WTC11 (cell line): ENCODE results near the gene TEX261. TPM values are rescaled to one million over a fixed set of nuclear protein-coding genes. Genes with fewer than 3 reads are reported as not detected.

Experiments used
- ATAC-seq: fragments of 200-7000 bp; cut with Tn5 transposase; 2 replicates; pipeline ENCODE4 v1.10.0; 2021; ENCODE audit warnings: mild to moderate bottlenecking, moderate library complexity
- CTCF ChIA-PET: fragments of 300-600 bp; sonication (Branson Sonifier 250); formaldehyde crosslinking; loops from one replicate; lab custom pipeline; 2021; ENCODE audit warnings: antibody characterized with exemption; lab: Charles Lee
- POLR2A ChIA-PET: fragments of 350-600 bp; sonication (Branson Sonifier 250); formaldehyde crosslinking; loops from one replicate; lab custom pipeline; 2021; ENCODE audit warnings: antibody characterized with exemption; lab: Charles Lee
- DNase-seq: peaks from one replicate; pipeline ENCODE4 v3.0.0; 2021; ENCODE audit warnings: low spot score
- H3K27ac Mint-ChIP-seq: 2 replicates; pipeline ENCODE4 v1.8.0; 2021; ENCODE audit warnings: mixed read lengths
- H3K27me3 Mint-ChIP-seq: 2 replicates; pipeline ENCODE4 v1.8.0; 2021; ENCODE audit warnings: low read depth, mild to moderate bottlenecking, moderate library complexity, mixed read lengths
- H3K36me3 Mint-ChIP-seq: 2 replicates; pipeline ENCODE4 v1.8.0; 2021; ENCODE audit warnings: mixed read lengths
- H3K4me1 Mint-ChIP-seq: 2 replicates; pipeline ENCODE4 v1.8.0; 2022; ENCODE audit warnings: mixed read lengths
- H3K4me3 Mint-ChIP-seq: 2 replicates; pipeline ENCODE4 v1.8.0; 2021; ENCODE audit warnings: mild to moderate bottlenecking, moderate library complexity, mixed read lengths
- H3K9me3 Mint-ChIP-seq: 2 replicates; pipeline ENCODE4 v1.8.0; 2021; ENCODE audit warnings: mixed read lengths
- AR ChIP-seq: fragments of 250-450 bp; sonication (Bioruptor Pico); IDR thresholded peaks from 2 replicates; pipeline ENCODE4 v1.9.0; 2021; ENCODE audit warnings: mild to moderate bottlenecking
- ATF1 ChIP-seq: sonication (generic); formaldehyde crosslinking; IDR thresholded peaks from 2 replicates; pipeline ENCODE4 v1.8.1; 2023; ENCODE audit warnings: mild to moderate bottlenecking, moderate library complexity, missing genetic modification reagents
- CTCF ChIP-seq: fragments of 200-600 bp; IDR thresholded peaks from 2 replicates; pipeline ENCODE4 v1.8.0; 2022; ENCODE audit warnings: antibody characterized with exemption
- ELF4 ChIP-seq: sonication (generic); formaldehyde crosslinking; IDR thresholded peaks from 2 replicates; pipeline ENCODE4 v1.8.1; 2022; ENCODE audit warnings: low read depth, mild to moderate bottlenecking, moderate library complexity, missing genetic modification reagents
- EMX1 ChIP-seq: fragments of 250-450 bp; sonication (Bioruptor Pico); IDR thresholded peaks from 2 replicates; pipeline ENCODE4 v1.8.0; 2021; ENCODE audit warnings: mild to moderate bottlenecking
- ERG ChIP-seq: fragments of 250-450 bp; sonication (Bioruptor Pico); IDR thresholded peaks from 2 replicates; pipeline ENCODE4 v1.8.0; 2021; ENCODE audit warnings: mild to moderate bottlenecking
- FOXJ3 ChIP-seq: sonication (generic); formaldehyde crosslinking; IDR thresholded peaks from 2 replicates; pipeline ENCODE4 v1.9.0; 2021; ENCODE audit warnings: missing genetic modification reagents, mild to moderate bottlenecking, borderline replicate concordance
- HMGXB4 ChIP-seq: sonication (generic); formaldehyde crosslinking; IDR thresholded peaks from 2 replicates; pipeline ENCODE4 v1.8.1; 2023; ENCODE audit warnings: mild to moderate bottlenecking, moderate library complexity, missing genetic modification reagents
- JAZF1 ChIP-seq: fragments of 250-450 bp; sonication (Bioruptor Pico); IDR thresholded peaks from 2 replicates; pipeline ENCODE4 v1.9.0; 2021; ENCODE audit warnings: moderate library complexity, mild to moderate bottlenecking, inconsistent platforms
- MAX ChIP-seq: sonication (generic); formaldehyde crosslinking; IDR thresholded peaks from 2 replicates; pipeline ENCODE4 v1.8.0; 2022; ENCODE audit warnings: mild to moderate bottlenecking, missing genetic modification reagents
- NFE2L1 ChIP-seq: sonication (generic); formaldehyde crosslinking; IDR thresholded peaks from 2 replicates; pipeline ENCODE4 v1.8.1; 2023; ENCODE audit warnings: missing genetic modification reagents
- PRRX2 ChIP-seq: fragments of 250-450 bp; sonication (Bioruptor Pico); IDR thresholded peaks from 2 replicates; pipeline ENCODE4 v1.8.0; 2021; ENCODE audit warnings: mild to moderate bottlenecking
- TCF7 ChIP-seq: sonication (generic); formaldehyde crosslinking; IDR thresholded peaks from 2 replicates; pipeline ENCODE4 v1.8.0; 2022; ENCODE audit warnings: mild to moderate bottlenecking, low read depth, missing genetic modification reagents, moderate library complexity
- TEAD1 ChIP-seq: sonication (generic); formaldehyde crosslinking; IDR thresholded peaks from 2 replicates; pipeline ENCODE4 v1.8.0; 2022; ENCODE audit warnings: mild to moderate bottlenecking, missing genetic modification reagents
- ZNF416 ChIP-seq: fragments of 250-450 bp; sonication (Bioruptor Pico); IDR thresholded peaks from 2 replicates; pipeline ENCODE4 v1.9.0; 2021; ENCODE audit warnings: mild to moderate bottlenecking, inconsistent platforms
- total RNA-seq: library from RNA; stranded (reverse); gene quantifications from 3 replicates; pipeline ENCODE4 v1.2.3, GENCODE V29; 2021
- TF ChIP-seq, protein P1 (sequence below): fragments of 250-450 bp; sonication (Bioruptor Pico); IDR thresholded peaks from 2 replicates; pipeline ENCODE4 v1.9.0; 2021; ENCODE audit warnings: mild to moderate bottlenecking, borderline replicate concordance

The TEX261 gene
- total RNA-seq, 1 experiment from 2014 or later, result 18.3 TPM

- TF ChIP-seq CTCF (no peak), AR (CRISPR knock-in tag) (no peak)
- TF ChIP-seq, all 79 proteins: peak for 0
These were observed 11.7 kb downstream of the TEX261 start (continued) for GRCh38 chr2:70982971-70983370.

DNA sequence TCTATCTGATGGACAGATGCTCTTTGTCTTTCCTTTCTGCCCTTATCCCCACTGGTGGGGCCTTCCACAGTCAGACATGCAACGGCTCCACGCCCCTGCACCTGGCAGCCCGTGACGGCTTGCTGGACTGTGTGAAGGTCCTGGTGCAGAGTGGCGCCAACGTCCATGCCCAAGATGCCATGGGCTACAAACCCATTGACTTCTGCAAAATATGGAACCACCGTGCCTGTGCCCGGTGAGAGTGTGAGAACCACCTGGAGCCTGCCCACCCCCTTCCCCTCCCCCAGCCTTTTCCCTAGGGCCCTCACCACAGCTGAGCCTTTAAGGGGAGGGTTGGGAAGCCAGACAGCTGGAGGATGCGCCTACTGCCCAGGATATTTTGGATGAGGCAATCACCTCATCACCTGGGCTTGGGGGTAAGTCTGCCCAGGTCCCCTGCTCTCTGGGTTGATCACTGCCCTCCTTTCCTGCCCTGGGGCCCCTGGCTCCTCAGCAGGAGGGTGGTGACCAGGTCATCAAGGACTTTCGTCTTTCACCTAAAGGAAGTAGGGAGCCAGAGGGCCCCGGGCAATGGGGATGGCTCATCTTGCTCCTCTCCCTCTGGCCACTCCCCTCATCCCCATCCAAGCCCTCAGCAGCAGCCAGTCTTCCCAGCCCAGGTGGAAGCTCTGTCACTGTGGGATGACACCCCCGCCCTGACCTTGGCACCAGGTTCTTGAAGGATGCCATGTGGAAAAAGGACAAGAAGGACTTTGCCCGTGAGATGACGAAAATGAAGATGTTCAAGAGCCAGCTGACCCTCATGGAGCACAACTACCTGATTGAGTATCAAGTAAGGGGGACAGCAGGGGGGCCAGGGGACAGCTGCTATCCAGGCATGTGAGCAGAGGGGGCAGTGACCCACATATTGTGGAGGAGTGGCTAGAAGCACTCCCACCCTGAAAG is 12.5 kb downstream of the TEX261 start:
- Mint-ChIP-seq H3K36me3 (peaks cover 8% of the 10 kb centered on the region; the same call in 1 of the 2 replicates), H3K27ac (no peak overlapping the region), H3K4me3 (no peak overlapping the region), H3K4me1 (peaks cover 16% of the 10 kb centered on the region), H3K9me3 (no peaks in the 10 kb centered on the region), H3K27me3 (peaks cover 31% of the 10 kb centered on the region)
- ATAC-seq, result no peak
- CTCF ChIA-PET, result interaction anchor here (1.4 to 4.9 kb wide), 4 partner anchors 17 to 34 kb away, joined by 3 to 68 read pairs (median 4); no protein-coding TSS in a partner anchor
- POLR2A ChIA-PET, result no interaction called here
- peak; percentile 7 for DNase-seq
- TF ChIP-seq ATF1 (CRISPR knock-in tag), result no peak
- TF ChIP-seq ERG (CRISPR knock-in tag), result no peak
- no peak for TF ChIP-seq ELF4 (CRISPR knock-in tag)
- no peak for TF ChIP-seq TCF7 (CRISPR knock-in tag)
- TF ChIP-seq NFE2L1, result no peak
- TF ChIP-seq EMX1 (CRISPR knock-in tag), result no peak
- no peak for TF ChIP-seq FOXJ3 (CRISPR knock-in tag)
- TF ChIP-seq, protein P1, sequence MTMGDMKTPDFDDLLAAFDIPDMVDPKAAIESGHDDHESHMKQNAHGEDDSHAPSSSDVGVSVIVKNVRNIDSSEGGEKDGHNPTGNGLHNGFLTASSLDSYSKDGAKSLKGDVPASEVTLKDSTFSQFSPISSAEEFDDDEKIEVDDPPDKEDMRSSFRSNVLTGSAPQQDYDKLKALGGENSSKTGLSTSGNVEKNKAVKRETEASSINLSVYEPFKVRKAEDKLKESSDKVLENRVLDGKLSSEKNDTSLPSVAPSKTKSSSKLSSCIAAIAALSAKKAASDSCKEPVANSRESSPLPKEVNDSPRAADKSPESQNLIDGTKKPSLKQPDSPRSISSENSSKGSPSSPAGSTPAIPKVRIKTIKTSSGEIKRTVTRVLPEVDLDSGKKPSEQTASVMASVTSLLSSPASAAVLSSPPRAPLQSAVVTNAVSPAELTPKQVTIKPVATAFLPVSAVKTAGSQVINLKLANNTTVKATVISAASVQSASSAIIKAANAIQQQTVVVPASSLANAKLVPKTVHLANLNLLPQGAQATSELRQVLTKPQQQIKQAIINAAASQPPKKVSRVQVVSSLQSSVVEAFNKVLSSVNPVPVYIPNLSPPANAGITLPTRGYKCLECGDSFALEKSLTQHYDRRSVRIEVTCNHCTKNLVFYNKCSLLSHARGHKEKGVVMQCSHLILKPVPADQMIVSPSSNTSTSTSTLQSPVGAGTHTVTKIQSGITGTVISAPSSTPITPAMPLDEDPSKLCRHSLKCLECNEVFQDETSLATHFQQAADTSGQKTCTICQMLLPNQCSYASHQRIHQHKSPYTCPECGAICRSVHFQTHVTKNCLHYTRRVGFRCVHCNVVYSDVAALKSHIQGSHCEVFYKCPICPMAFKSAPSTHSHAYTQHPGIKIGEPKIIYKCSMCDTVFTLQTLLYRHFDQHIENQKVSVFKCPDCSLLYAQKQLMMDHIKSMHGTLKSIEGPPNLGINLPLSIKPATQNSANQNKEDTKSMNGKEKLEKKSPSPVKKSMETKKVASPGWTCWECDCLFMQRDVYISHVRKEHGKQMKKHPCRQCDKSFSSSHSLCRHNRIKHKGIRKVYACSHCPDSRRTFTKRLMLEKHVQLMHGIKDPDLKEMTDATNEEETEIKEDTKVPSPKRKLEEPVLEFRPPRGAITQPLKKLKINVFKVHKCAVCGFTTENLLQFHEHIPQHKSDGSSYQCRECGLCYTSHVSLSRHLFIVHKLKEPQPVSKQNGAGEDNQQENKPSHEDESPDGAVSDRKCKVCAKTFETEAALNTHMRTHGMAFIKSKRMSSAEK (CRISPR knock-in tag), result no peak
- no peak for TF ChIP-seq MAX (CRISPR knock-in tag)
- no peak for TF ChIP-seq TEAD1 (CRISPR knock-in tag)
- TF ChIP-seq JAZF1 (CRISPR knock-in tag), result no peak
- TF ChIP-seq ZNF416 (CRISPR knock-in tag), result no peak
- no peak for TF ChIP-seq CTCF
- TF ChIP-seq AR (CRISPR knock-in tag), result no peak
- TF ChIP-seq PRRX2, result no peak
- TF ChIP-seq HMGXB4 (CRISPR knock-in tag), result no peak
